Lung (tissue), 12 donors: ENCODE data around the gene BMX. TPM values are rescaled to one million over a fixed set of nuclear protein-coding genes. Genes with fewer than 3 reads are reported as not detected.
A peak's percentile ranks its signal among the peaks of the same experiment; 100 is the strongest.

Source experiments
- ATAC-seq: fragments of 200-7000 bp; cut with Tn5 transposase; one replicate; pipeline ENCODE4 v1.9.1; 2020; ENCODE audit warnings: moderate number of reproducible peaks; ENCODE audit not compliant: insufficient read depth, low FRiP score
- DNase-seq, 3 donors: peaks; one replicate each; pipeline ENCODE4 v3.0.0-alpha.2; 2013 to 2017
- H3K27ac ChIP-seq, 2 donors: one replicate each; pipeline ENCODE4 v1.5.1; 2013; ENCODE audit warnings: mild to moderate bottlenecking in 2 of 2, moderate library complexity in 2 of 2, control low read depth in 1 of 2, inconsistent platforms in 1 of 2, low read depth in 1 of 2, low read length in 1 of 2
- H3K27me3 ChIP-seq, 3 donors: one replicate each; pipeline ENCODE4 v1.5.1; 2013; ENCODE audit warnings: low read length in 2 of 3; ENCODE audit not compliant: control insufficient read depth in 3 of 3, insufficient read depth in 3 of 3
- H3K36me3 ChIP-seq, 4 donors: one replicate each; pipeline ENCODE4 v1.5.1; 2013; ENCODE audit warnings: low read length in 4 of 4, mild to moderate bottlenecking in 1 of 4, moderate library complexity in 1 of 4; ENCODE audit not compliant: control insufficient read depth in 4 of 4, insufficient read depth in 4 of 4
- H3K4me1 ChIP-seq, 5 donors: one replicate each; pipeline ENCODE4 v1.5.1; 2013; ENCODE audit warnings: low read length in 5 of 5, mild to moderate bottlenecking in 2 of 5, moderate library complexity in 1 of 5; ENCODE audit not compliant: control insufficient read depth in 5 of 5, insufficient read depth in 5 of 5
- H3K4me3 ChIP-seq: one replicate; pipeline ENCODE4 v1.5.1; 2013; ENCODE audit warnings: mild to moderate bottlenecking, control low read depth, moderate library complexity
- H3K9ac ChIP-seq, 2 donors: one replicate each; pipeline ENCODE4 v1.5.1; 2013; ENCODE audit warnings: low read length in 2 of 2, control low read depth in 1 of 2; ENCODE audit not compliant: insufficient read depth in 1 of 2
- H3K9me3 ChIP-seq, 4 donors: one replicate each; pipeline ENCODE4 v1.5.1; 2013; ENCODE audit warnings: low read length in 3 of 4, mild to moderate bottlenecking in 1 of 4, moderate library complexity in 1 of 4; ENCODE audit not compliant: control insufficient read depth in 4 of 4, insufficient read depth in 3 of 4
- CTCF ChIP-seq: IDR thresholded peaks from 2 replicates; pipeline ENCODE4 v1.5.1; 2012; ENCODE audit warnings: mild to moderate bottlenecking; ENCODE audit errors: control extremely low read depth, extremely low read depth
- WGBS, 2 donors: extraction: QIAGEN DNeasy Blood & Tissue Kit; methylation state at CpG; one replicate each; pipeline ENCODE4 v1.1.7; 2013; 5-methylcytosine and 5-hydroxymethylcytosine counted together
- polyA plus RNA-seq, 2 donors: library from polyadenylated mRNA; stranded (reverse); fragments of 200-250 nt; gene quantifications; one replicate each; pipeline ENCODE4 v1.2.1, GENCODE V29; 2013
- total RNA-seq, 2 donors: library from RNA; depleted of rRNA in 1 of 2; stranded (reverse); fragments of >200 nt in 1 of 2; gene quantifications; one replicate each; pipeline ENCODE4 v1.2.1, GENCODE V29; 2014 to 2021
- donor health status: control.
- donor health status: control.
- donor health status: Bipolar disorder and iron deficiency.
- donor health status: healthy.
- donor health status: DM: yes; HTN: yes; CAD: no.

Gene BMX
- total and polyA plus RNA-seq, 4 donors, result 1.4 to 4.0 (median 2.5) TPM

GRCh38 chrX:15465896-15466651 lies 34.5 kb upstream of the BMX start:
- peak in 2 of 3 donors; percentile 36 to 49 for DNase-seq
- WGBS, 2 donors, result 61 to 91% methylated on average over 9 of the region's 9 CpGs
- Histone ChIP-seq H3K9me3 (peaks cover 0 to 5% (median 0%) of the 10 kb centered on the region in 4 donors), H3K27me3 (peaks cover 0 to 20% (median 18%) of the 10 kb centered on the region in 3 donors), H3K27ac (no peak overlapping the region), H3K36me3 (peaks cover 0 to 2% (median 0%) of the 10 kb centered on the region in 4 donors), H3K4me3 (no peak overlapping the region), H3K9ac (no peak overlapping the region), H3K4me1 (no peaks in the 10 kb centered on the region)
- ATAC-seq, result no peak
- TF ChIP-seq CTCF, result no peak

GRCh38 chrX:15468036-15468435 lies 32.6 kb upstream of the BMX start:
- Histone ChIP-seq H3K36me3 (peaks cover 0 to 2% (median 0%) of the 10 kb centered on the region in 4 donors), H3K9ac (no peak overlapping the region), H3K4me1 (peaks cover 0 to 8% (median 0%) of the 10 kb centered on the region in 5 donors), H3K4me3 (no peak overlapping the region), H3K27me3 (peaks cover 0 to 22% (median 18%) of the 10 kb centered on the region in 3 donors), H3K9me3 (peaks cover 0 to 3% (median 0%) of the 10 kb centered on the region in 4 donors), H3K27ac (no peak overlapping the region)
- 7 to 15% methylated on average over 4 of the region's 4 CpGs for WGBS, 2 donors
- peak; percentile 44 for ATAC-seq
- peak; percentile 48 to 83 (median 80) for DNase-seq
- peak; percentile 15 for TF ChIP-seq CTCF

- WGBS, 2 donors, result 68 to 100% methylated on average over 1 of the region's 1 CpG
- H3K36me3 ChIP-seq, result peaks cover 0 to 2% (median 0%) of the 10 kb centered on the region in 4 donors
- H3K4me3 ChIP-seq, result no peak overlapping the region
- peaks cover 0 to 25% (median 22%) of the 10 kb centered on the region in 3 donors for H3K27me3 ChIP-seq
- no peak overlapping the region for H3K27ac ChIP-seq
- peaks cover 0 to 8% (median 0%) of the 10 kb centered on the region in 5 donors for H3K4me1 ChIP-seq
- H3K9ac ChIP-seq, result no peak overlapping the region
- TF ChIP-seq CTCF, result no peak
- H3K9me3 ChIP-seq, result peaks cover 0 to 3% (median 0%) of the 10 kb centered on the region in 4 donors
- DNase-seq (no peak), ATAC-seq (no peak)
These were observed 31.0 kb upstream of the BMX start for GRCh38 chrX:15469613-15470012.
